HG03460 (cell line): ENCODE data around the gene HBE1.
"Not testable (repeated sequence)": the region's sequence is repeated elsewhere in the genome, so short reads cannot be mapped to it uniquely, and the experiment has no call there.

ENCODE experiments used
- ATAC-seq: cut with Tn5 transposase; IDR thresholded peaks from one replicate; pipeline ENCODE4 v1.9.1; 2021; ENCODE audit not compliant: unreplicated experiment

HBE1 gene

DNA sequence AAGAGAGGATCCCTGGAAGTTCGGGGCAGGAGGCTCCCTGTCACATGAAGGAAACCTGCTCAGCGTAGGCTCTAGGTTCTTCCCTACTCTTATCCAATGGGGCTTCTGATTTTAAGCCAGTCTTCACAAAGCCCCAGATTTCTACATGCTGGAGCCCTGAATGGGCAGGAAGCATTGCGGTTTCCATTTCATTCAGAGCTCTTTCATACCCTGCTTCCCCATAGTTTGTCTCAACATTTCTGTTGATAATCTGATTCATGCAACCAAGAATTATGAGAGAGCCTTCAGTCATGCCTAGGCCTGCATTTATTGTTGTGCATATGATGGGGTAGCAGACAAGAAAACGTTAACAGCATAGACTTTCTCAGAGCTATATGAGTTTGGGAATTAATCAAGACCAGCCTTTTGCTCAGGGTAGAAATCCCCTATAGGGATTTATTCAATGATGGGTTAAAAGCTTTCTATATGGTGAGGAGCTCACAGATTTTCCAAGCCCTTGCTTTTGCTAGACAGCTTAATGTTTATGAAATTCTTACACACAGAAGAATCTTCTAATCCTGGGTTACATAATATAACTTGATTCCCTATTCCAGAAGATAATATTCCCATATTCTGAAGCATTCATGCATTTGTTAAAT, 16.1 kb upstream of the HBE1 start:
- ATAC-seq, result no peak

DNA sequence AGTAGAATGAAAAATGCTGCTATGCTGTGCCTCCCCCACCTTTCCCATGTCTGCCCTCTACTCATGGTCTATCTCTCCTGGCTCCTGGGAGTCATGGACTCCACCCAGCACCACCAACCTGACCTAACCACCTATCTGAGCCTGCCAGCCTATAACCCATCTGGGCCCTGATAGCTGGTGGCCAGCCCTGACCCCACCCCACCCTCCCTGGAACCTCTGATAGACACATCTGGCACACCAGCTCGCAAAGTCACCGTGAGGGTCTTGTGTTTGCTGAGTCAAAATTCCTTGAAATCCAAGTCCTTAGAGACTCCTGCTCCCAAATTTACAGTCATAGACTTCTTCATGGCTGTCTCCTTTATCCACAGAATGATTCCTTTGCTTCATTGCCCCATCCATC, 14.9 kb upstream of the HBE1 start:
- no peak for ATAC-seq

DNA sequence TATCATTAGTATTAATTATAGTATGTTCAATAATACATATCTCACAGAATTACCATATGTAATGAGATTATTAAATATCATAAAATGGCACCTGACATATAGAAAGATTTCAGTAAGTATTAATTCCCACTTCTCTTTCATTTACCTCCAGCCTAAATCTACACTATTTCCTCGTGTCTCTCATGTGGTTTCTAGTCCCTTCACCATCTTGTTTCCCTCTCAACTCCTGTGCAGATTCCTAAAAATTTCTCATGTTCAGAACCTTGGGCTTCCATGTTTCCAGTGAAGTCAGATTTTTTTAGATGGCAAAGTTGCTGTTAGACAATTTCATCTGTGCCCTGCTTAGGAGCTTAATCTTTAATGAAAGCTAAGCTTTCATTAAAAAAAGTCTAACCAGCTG, 14.1 kb upstream of the HBE1 start:
- ATAC-seq, result no peak

DNA sequence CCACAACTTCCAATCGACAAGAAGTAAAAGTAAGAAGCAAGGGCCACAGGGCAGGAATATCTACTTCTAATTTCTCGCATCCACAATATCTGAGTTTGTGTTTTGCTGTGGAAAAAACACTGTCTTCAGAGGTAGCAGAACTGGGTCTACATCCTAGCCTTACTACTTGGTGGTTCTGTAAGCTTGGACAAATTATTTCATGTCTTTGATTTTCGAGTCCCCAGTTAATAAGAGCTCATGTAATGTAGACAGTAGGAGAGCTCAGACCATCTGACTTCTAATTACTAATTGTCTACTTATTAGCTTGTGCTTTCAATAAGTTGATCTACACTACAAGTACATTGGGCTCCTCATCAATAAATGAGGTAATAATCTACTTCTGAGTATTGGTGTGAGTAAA, 13.3 kb upstream of the HBE1 start:
- no peak for ATAC-seq

DNA sequence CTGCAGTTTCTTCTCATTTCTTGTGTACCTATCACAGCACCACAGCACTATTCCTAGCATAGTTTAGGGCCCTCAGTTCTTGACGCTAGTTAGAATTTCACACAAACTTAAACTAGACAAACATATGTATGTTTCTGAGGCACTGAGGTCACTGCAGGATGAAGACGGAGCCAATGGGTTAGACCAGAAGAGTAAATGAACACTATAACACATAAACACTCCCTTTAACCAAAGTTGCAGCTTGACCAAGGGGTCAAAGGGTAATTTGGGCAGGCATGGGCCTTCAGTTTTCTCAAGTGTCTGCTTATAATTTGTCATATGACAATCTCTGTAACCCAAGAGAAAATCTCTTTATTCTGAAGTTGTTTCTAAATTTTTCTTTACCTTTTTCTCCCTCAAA, 12.9 kb upstream of the HBE1 start:
- ATAC-seq, result no peak

DNA sequence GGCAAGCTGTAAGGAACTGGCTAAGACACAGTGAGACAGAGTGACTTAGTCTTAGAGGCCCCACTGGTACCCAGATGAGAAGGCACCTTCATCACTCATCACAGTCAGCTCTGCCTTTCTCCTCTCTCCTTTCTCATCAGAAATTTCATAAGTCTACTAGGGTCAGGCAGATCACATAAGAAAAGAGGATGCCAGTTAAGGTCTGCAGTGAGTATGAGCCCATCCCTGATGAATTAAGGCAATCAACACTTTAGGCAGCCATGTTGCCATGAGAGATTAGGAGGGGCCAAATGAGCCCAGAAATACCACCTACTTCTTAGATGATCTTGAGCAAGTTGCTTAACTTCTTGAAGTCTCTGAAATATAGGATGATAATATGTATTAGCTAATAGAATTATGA, 11.9 kb upstream of the HBE1 start:
- ATAC-seq, result no peak

DNA sequence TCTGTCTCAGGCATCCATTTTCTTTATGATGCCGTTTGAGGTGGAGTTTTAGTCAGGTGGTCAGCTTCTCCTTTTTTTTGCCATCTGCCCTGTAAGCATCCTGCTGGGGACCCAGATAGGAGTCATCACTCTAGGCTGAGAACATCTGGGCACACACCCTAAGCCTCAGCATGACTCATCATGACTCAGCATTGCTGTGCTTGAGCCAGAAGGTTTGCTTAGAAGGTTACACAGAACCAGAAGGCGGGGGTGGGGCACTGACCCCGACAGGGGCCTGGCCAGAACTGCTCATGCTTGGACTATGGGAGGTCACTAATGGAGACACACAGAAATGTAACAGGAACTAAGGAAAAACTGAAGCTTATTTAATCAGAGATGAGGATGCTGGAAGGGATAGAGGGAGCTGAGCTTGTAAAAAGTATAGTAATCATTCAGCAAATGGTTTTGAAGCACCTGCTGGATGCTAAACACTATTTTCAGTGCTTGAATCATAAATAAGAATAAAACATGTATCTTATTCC, 10.9 kb upstream of the HBE1 start:
- peak; percentile 97 for ATAC-seq

DNA sequence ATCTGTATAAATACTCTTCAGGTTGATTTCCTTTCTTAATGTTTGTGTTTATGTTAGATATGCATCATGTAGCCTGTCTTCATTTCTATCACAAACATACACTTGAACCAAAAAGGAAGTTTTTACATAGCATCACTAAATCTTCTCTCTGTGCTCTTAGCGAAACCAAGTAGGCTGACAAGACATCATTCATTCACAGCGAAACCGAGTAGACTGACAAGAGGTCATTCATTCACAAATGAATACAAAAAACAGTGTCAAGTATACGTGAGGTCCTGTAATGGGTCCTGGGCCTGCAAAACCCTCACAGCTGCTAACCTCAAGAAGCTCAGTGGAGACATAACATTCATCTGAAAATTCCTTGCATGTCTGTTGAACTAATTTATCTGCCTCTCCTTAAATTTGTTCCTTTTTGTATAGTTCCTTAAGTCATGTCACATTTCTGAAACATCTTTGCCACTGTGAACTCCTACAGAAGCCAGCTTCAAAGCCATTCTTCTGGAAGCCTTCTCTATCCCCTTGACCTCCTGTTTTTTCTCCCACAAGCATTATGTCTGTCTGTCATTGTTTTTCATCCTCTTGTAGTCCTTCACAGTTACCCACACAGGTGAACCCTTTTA, 9.8 kb upstream of the HBE1 start:
- no peak for ATAC-seq

DNA sequence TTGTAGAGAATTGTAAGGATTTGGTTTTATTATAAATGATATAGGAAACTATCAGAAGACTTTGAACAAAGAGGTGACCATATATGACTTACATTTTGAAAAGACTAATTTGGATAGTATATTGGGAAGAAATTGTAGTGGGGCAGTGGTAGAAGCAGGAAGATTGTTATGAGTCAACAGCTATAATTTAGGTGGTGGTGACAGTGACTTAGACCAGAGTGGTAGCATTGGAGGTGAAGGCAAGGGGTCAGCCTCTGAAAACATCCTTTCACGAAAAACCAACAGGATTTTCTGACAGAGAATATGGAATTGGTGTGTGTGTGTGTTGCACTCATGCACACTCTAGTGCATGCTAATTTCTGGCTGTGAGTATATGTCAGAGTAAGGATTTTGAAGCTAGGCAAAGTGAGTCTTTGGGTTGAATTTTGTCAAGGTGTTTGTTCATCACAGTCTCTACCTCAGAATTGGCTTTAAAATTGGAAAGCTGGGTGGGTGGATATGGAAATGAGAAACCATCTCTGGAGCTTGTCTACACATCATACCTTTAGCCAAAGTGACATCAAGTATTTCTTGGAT, 8.2 kb upstream of the HBE1 start:
- no peak for ATAC-seq

DNA sequence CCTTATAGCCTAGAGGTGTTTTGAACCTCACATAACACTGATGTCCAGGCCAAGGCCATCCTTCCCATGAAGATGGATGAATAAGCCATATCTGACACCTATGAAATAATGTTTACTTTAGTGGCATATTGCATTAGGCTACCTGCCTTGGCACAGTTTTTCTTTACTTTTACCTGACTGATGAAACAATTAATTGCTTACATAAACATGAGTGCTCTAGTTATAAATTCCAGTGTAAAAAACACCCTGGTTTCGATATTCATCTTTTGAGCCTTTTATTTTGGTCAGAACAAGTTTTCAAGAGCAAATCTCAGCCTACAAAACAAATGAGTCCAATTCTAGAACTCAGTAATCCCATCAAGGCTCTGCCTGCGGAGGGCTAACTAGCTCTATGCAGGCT, 7.0 kb upstream of the HBE1 start:
- no peak for ATAC-seq

DNA sequence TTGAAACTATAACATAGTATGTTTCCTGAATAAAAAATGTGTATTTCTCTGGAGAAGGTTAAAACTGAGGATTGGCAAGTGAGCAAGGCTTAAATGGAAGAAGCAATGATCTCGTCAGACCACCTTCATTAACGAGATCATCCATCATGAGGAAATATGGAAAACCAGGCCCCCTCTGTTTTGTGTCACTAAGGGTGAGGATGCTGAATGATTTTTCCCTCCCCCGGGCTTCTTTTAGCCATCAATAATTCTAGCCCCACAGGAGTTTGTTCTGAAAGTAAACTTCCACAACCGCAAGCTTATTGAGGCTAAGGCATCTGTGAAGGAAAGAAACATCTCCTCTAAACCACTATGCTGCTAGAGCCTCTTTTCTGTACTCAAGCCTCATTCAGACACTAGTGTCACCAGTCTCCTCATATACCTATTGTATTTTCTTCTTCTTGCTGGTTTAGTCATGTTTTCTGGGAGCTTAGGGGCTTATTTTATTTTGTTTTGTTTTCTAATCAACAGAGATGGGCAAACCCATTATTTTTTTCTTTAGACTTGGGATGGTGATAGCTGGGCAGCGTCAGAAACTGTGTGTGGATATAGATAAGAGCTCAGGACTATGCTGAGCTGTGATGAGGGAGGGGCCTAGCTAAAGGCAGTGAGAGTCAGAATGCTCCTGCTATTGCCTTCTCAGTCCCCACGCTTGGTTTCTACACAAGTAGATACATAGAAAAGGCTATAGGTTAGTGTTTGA, 5.8 kb upstream of the HBE1 start:
- no peak for ATAC-seq

DNA sequence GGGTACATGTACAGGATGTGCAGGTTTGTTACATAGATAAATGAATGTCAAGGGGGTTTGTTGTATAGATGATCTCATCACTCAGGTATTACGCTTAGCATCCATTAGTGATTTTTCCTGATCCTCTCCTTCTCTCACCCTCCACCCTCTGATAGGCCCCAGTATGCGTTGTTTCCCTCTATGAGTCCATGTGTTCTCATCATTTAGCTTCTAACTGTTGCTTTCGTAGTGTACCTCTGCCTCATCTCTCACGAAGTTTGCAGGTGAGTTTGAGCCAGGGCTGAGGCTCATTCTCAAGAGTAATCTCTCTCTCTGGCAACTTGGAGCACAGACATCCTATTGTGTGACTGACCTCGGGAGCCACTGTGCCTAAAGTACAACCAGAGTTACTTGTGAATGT, 4.7 kb upstream of the HBE1 start:
- ATAC-seq, result no peak

DNA sequence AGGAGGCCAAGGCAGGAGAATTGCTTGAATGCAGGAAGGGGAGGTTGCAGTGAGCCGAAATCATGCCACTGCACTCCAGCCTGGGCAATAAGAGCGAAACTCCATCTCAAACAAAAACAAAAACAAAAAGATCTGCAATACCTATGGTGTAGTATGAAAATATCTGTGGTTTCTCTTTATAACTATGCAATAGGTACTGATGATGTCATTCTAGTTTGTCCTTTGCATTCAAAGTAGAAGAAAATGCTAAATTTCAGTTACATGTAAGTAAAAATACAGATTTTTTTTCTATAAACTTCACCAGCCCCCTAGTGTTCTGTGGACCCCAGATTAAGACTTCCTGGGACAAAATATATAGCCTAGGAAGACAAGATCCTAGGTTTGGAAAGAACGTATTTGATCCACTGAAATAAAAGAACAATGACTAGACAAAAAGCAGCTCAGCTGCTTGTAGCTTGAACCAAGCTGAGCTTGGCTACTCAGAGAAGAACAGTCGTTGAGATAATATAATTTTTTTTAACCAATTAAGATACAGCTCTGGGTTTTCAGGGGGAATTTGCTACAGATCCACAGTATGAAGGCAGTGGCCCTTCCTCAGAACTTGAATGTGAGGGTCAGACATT, 2.8 kb upstream of the HBE1 start:
- ATAC-seq, result no peak

DNA sequence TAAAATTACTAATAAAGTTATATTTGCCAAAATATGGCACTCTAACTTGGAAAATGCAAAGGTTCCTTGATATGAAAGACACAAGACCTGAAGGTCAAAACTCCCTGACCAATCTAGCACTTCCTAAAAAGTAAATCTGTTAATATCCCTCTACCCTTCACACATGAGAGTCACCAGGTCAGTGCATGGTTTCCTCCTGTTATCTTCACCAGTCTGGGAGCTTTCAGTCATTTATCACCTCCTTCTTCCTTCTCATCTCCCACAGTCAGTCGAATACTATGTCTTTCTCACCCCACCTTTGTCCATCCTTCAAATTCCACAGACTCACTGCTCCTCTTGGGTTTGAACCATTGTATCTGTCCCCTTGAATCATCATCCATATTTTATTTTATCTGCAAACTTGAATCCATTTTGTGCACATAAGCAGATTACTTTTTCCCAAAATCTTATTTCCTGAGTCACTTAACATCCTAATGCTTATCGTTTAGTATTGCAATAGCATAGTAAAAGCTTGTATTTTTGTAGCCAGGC, 2.6 kb downstream of the HBE1 start:
- no peak for ATAC-seq

DNA sequence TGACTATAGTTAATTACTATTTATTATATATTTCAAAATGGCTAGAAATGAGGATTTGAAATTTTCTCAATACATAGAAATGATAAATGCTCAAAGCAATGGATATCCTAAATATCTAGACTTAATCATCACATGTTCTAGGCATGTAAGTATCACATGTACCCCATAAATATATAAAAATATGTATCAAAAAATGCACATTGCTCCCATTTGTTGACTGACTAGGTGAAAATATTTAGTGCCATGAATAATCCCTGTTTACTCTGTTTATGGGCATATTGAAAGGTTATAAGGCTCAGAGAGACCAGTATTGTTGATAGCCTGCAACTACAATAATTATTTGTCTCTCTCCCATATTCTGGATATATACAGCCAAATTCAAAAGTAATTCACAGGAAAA, 3.1 kb downstream of the HBE1 start:
- no peak for ATAC-seq

DNA sequence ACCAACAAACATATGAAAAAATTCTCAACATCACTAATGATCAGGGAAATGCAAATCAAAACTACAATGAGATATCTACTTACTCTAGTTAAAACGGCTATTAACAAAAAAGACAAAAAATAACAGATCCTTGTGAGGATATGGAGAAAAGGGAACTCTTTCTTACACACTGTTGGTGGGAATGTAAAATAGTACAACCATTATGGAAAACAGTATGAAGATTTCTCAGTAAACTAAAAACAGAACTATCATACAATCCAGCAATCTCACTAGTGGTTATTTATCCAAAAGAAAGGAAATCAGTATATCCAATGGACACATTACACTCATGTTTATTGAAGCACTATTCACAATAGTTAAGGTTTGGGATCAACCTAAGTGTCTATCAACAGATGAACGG, 3.9 kb downstream of the HBE1 start:
- ATAC-seq, result no peak

DNA sequence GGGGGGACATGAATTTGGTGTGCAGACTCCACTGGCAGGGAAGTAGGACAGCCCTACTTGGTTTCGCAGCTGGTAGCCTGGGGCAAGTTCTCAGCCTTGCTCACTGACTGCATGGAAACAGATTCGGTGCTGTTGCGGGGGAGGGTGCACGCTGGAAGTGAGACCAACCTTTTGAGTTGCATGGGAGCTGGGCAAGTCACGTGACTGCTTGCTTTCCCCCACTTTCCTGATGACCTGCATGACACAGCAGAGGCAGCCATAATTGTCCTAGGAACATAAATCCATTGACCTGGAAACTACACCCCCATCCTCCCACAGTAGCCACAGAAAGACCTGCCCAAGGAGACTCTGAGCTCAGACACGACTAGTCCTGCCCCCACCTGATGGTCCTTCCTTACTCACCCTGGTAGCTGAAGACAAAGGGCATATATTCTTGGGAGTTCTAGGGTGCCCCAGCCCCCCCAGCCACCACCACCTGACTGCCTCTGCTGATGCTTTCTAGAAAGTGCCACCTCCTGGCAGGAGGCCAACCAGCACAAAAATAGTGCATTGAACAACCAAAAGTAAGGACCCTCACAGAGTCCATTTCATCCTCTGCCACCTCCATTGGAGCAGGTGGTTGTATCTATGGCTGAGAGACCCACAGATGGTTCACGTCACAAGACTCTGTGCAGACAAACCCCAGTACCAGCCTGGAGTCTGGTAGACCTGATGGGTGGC, 11.0 kb downstream of the HBE1 start:
- ATAC-seq, result no peak

DNA sequence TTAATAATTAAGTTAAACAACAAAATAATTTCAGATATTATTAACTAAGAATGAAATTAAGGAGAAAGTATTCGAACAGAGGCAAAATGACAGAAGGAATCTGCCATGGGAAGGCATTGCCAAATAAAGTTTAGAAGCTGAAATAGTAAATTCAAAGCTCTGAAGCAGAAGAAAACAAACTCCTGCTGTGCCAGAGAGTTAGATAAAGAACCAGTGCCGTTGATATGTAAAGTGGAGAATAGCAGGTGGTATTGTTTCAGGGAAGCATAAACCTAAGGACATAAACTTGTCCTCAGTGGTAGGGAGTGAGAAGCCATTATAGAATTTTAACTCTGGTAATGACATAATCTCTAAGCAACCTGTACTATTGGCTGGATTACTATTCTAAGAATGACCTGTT, 12.4 kb downstream of the HBE1 start:
- ATAC-seq, result no peak

DNA sequence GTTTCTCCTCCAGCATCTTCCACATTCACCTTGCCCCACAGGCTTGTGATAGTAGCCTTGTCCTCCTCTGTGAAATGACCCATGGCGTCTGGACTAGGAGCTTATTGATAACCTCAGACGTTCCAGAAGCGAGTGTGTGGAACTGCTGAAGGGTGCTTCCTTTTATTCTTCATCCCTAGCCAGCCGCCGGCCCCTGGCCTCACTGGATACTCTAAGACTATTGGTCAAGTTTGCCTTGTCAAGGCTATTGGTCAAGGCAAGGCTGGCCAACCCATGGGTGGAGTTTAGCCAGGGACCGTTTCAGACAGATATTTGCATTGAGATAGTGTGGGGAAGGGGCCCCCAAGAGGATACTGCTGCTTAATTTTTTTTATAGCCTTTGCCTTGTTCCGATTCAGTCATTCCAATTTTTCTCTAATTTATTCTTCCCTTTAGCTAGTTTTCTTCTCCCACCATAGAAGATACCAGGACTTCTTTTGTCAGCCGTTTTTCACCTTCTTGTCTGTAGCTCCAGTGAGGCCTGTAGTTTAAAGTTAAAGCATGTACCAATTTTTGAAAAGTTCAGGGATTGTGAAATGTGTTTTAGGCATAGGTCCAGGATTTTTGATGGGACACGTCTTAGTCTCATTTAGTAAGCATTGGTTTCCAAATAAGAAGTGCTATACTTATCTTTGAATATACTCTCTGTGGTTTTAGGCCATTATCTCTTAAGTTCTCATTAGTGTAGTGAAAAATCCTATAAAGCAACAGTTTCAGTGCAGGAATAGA, 14.9 kb downstream of the HBE1 start, which contains the start of gene HBG2:
Gene HBG2, minus strand, starts transcription at position 136 of the 768 bp plus-strand sequence. Its CDS starts 53 bp downstream, at position 83.
- not testable (repeated sequence) for ATAC-seq

DNA sequence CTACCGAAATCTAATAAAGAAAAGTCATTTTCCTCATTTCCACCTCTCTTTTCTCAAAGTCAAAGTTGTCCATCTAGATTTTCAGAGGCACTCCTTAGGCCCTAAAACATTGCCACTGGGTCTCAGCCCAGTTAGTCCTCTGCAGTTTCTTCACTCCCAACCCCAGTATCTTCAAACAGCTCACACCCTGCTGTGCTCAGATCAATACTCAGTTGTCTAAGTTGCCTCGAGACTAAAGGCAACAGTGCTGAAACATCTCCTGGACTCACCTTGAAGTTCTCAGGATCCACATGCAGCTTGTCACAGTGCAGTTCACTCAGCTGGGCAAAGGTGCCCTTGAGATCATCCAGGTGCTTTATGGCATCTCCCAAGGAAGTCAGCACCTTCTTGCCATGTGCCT, 15.7 kb downstream of the HBE1 start:
- not testable (repeated sequence) for ATAC-seq
